Head of caudate nucleus (tissue), 42 donors: ENCODE data around the gene CDKAL1.
"Not testable (repeated sequence)": the region's sequence is repeated elsewhere in the genome, so short reads cannot be mapped to it uniquely, and the experiment has no call there.

Experiments
- DNase-seq, 42 donors: peaks; one replicate each; pipeline versions ENCODE4 v3.0.0 to v3.0.0-alpha.2; 2020 to 2021; ENCODE audit warnings: mixed read lengths in 7 of 42
- intact Hi-C: fragments of 100-400 bp; cut with DNase I; formaldehyde crosslinking; loops from one replicate; pipeline ENCODE4 v1.15.0; 2022

CDKAL1 gene

GRCh38 chr6:20581070-20581469 is 46.8 kb downstream of the CDKAL1 start:
- DNase-seq, result no peak
- intact Hi-C loops, result no loop called here

DNA sequence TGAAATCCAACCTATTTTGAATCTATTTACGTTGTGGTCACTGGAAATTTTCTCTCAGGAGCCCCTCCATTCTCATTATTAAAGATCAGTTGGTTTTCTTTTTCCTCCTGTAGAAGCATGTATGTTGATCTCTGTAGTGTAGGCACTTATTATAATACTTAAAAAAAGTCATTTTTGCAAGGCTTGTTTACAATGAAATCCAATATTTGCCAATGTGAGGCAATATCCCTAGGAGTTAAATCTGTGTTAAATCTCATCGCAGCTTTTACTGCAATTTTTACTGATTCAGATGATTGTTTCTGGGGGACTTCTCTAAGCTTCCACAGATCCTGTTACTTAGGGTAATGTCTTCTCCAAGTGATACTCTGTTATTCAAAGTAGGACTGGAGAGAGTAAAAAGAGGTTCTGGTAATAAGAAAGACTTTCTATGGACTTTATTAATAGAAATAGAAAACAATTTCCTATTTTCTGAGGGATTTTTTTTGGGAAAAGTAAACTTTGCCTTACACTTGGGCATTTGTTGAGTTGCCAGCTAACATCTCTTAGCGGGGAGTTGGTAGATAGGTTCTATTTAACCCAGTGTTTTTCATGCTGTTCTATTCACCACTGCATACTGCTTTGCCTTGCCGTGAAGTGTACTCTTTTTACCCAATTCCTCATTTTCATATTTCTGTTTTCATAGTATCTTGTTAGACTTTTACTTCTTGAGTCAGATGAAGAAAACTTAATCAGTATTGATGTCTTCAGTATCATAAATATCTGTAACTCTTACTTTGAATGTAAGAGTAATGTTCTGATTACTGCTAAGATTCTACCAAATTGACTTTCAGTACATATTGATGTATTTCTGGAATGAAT is 48.6 kb downstream of the CDKAL1 start:
- intact Hi-C loops, result no loop called here
- no peak for DNase-seq

DNA sequence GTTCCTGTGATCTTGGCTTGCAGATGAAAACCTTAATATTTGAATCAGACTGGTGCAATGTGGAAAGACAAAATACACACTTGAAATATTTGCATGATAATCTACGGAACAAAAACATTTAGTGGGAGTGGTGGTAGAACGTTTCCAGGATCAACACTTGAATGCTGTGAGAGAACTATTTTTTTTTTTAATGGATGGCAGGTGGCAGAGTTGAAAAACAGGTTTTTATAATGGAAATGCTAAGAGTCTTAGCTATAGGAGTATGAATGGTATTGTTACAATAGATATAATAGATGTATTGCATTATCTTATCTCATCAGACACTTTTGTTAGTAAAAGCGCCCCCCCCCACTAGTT is 49.2 kb downstream of the CDKAL1 start:
- intact Hi-C loops, result no loop called here
- DNase-seq, result no peak

DNA sequence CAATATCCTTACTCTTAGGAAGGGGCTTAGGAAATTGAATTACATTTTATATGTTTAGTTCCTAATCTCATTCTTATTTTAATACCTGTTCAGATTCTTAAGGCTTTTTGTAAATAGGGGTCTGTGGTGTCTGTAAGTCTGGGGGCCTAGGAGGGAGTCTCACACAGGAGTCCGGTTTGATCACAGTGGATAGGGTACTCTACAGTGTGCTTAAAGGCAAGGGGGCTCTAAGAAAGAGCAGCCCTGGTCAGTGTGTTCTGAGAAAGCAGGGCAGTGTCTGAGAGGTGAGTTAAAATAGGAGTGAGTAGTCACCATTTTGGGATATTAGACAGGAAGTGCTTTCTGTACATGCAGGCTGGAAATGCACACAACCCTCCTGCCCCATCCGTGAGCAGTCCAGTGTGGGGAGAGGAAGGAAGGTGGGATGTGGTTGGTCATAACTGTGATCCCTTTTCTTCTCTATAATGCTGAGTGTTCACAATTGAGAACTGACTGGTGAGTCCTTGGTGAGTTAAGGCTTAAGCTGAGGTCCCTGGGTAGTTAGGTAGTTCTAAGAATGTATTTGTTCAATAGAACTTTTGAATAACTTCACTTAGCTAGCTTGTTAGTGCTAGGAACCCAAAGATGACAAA is 50.0 kb downstream of the CDKAL1 start:
- DNase-seq, result no peak
- intact Hi-C loops, result no loop called here

DNA sequence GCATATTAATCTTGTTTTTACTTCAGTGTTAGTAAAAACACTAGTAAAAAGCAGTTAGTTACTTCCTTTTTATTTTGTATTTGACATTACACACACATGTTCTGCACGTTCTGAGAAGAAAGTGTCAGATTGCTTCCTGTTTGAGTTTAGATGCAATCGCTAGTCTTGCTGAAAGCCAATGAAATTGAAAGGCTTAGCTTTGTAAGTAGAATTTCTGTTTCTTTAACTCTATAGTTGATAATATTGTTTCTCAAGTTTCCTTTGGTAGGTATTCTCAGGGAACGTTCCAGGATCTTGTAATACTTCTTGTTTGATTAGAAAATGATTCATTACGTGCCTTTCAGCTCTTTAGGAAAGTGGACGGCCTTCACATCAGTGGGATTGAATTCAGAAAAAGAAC is 55.0 kb downstream of the CDKAL1 start:
- intact Hi-C loops, result no loop called here
- DNase-seq, result no peak

GRCh38 chr6:20590476-20590875 is 56.2 kb downstream of the CDKAL1 start:
- intact Hi-C loops, DNase-seq: not testable (repeated sequence)

DNA sequence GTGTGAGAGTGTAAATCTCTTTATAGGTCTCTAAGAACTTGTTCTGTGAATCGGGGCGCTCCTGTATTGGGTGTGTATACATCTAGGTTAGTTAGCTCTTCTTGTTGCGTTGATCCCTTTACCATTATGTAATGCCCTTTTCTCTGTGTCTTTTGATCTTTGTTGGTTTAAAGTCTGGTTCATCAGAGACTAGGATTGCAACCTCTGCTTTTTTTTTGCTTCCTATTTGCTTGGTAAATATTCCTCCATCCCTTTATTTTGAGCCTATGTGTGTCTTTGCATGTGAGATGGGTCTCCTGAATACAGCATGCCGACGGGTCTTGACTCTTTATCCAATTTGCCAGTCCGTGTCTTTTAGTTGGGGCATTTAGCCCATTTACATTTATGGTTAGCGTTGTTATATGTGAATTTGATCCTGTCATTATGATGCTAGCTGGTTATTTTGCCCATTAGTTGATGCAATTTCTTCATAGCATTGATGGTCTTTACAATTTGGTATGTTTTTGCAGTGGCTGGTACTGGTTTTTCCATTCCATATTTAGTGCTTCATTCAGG is 60.1 kb downstream of the CDKAL1 start:
- DNase-seq, intact Hi-C loops: not testable (repeated sequence)

GRCh38 chr6:20599302-20600051 is 65.2 kb downstream of the CDKAL1 start:
- intact Hi-C loops, result no loop called here

GRCh38 chr6:20600831-20601230 is 66.6 kb downstream of the CDKAL1 start:
- DNase-seq, result no peak
- intact Hi-C loops, result no loop called here

More at GRCh38 chr6:20599302-20600051, 65.2 kb downstream of the CDKAL1 start:
- no peak for DNase-seq

GRCh38 chr6:20604159-20604558 is 69.9 kb downstream of the CDKAL1 start:
- no peak for DNase-seq
- intact Hi-C loops, result no loop called here

DNA sequence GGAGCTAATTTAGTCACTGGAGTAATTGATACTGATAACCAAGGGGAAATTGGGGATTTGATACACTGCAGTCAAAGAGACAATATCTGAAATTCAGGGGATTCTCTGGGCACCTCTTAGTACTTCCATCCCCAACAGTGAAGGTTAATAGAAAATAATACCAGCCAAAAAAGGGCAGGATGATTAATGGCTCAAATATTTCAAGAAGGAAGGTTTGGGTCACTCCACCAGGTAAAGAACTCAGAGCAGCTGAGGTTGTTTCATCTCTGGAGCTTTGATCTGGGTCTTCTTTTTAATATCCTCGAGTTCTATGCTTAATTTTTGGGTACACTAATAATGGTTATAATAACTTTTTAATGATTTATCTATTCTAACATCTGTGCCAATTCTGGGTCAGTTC is 70.8 kb downstream of the CDKAL1 start:
- intact Hi-C loops, result no loop called here
- no peak for DNase-seq

DNA sequence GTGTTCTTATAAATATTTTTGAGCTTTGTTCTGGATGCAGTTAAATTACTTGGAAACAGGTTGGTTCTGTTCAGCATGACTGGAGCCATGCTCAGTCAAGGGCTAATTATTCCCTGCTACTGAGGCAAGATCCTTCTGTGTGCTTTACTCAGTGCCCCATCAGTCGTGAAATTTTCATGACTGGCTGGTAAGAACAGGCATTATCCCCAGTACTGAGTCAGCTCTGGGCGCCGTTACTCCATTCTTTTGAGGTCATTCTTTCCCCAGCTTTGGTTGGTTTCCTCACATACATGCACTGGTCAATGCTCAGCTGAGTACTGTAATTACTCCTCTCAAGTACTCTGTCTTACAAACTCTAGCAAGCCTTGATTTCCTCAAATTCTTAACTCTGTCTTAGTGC is 71.3 kb downstream of the CDKAL1 start:
- intact Hi-C loops, result no loop called here
- DNase-seq, result peak in 2 of 42 donors; percentile 43 to 47

- DNase-seq, result no peak
- intact Hi-C loops, result no loop called here
Observed at GRCh38 chr6:20606831-20607230, 72.6 kb downstream of the CDKAL1 start.

- DNase-seq, result no peak
- intact Hi-C loops, result no loop called here
Observed at GRCh38 chr6:20608356-20608755, 74.1 kb downstream of the CDKAL1 start.

- no peak for DNase-seq
- intact Hi-C loops, result no loop called here
Observed at GRCh38 chr6:20608905-20609304, 74.6 kb downstream of the CDKAL1 start.

GRCh38 chr6:20609924-20610323 is 75.7 kb downstream of the CDKAL1 start:
- DNase-seq, intact Hi-C loops: not testable (repeated sequence)

DNA sequence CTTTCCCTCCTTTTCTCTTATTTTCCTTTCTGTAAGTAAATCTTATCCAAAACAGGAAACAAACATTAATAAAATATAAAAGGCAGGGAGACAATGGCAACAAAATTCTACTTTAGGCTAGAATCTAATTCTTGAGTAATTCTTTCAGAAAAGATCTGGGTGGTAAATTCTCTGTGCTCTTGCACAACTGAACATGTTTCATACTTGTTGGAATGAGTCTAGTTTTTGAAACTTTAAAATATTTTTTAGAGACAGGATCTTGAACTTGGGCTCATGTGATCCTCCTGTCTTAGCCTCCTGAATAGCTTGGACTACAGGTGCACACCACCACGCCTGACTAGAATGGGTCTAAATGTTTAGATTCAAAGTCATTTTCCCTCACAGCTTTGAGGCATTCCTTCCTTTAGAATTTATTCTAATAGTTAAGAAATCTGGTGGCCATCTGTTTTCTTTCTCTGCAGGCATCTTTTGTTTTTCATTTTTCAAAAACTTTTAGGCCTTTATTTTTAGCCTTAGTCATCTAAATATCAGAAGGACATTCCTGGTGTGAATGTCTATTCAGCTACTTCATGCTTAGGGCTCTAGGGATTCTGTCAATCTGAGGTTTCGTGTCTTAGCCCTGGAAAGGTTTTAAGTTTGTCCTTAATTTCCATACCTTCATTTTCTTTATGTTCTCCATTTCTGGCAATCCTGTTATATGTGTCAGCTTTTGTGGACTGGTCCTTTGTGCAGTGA is 76.5 kb downstream of the CDKAL1 start:
- intact Hi-C loops, result no loop called here

DNA sequence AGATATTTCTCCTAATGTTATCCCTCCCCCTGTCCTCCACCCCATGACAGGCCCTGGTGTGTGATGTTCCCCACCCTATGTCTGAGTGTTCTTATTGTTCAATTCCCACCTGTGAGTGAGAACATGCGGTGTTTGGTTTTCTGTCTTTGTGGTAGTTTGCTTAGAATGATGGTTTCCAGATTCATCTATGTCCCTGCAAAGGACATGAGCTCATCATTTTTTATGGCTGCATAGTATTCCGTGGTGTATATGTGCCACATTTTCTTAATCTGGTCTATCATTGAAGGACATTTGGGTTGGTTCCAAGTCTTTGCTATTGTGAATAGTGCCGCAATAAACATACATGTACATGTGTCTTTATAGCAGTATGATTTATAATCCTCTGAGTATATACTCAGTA is 83.3 kb downstream of the CDKAL1 start:
- intact Hi-C loops, DNase-seq: not testable (repeated sequence)

More for the DNA sequence above, 76.5 kb downstream of the CDKAL1 start:
- DNase-seq, result no peak

DNA sequence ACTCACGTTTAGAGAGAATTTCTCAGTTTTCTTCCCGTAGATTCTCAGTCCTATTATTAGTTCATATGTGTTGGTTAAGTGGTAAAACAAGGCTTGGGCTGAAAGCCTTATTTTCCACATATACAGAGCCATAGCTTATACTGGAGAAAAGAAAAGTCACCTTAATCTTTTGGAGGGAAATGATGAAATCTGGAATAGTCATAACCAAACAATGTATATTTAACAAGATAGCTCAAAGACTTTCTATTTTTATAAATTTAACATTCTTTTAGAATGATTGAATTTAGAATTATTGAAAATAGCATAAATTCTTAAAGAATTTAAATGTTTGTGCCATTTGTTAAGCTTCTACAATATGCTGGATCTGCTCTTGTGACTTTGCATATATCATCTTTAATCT is 85.8 kb downstream of the CDKAL1 start:
- intact Hi-C loops, result no loop called here

More for the DNA sequence above, 85.8 kb downstream of the CDKAL1 start:
- no peak for DNase-seq
